ENCODE results near the gene ZC3H10.

The ZC3H10 gene

DNA sequence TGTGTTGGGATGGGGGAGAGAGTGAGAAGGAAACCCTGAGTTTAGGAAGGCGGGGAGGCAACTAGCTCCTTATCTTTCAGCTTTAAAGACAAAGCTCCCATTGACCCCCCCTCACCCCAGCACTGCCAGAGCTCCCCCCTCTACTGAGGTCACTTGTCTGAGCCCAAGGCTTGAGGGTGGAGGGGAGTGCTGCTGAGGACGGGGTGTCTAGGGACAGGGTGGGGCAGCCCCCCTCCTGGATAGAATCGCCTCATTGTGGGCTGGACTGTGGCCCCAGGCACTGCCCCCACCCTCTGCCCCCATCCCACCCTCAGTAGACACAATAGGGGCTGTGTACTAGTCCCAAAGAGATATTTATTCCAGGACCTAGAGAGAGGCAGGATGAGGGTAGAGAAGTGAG is 35.1 kb upstream of the ZC3H10 start:
- DNase-seq (ENCODE audit: low read depth) = no peak
- Histone ChIP-seq H3K4me3 (ENCODE audit: low read length) (no peak overlapping the region), H3K4me1 (ENCODE audit: control insufficient read depth, insufficient read depth, low read length) (peaks cover 16% of the 10 kb centered on the region), H3K36me3 (ENCODE audit: control insufficient read depth, insufficient read depth, low read length, severe bottlenecking) (no peaks in the 10 kb centered on the region), H3K9ac (ENCODE audit: low read length) (no peak overlapping the region), H3K27me3 (replicated peaks; ENCODE audit: control insufficient read depth, insufficient read depth, low read length) (peaks cover 25% of the 10 kb centered on the region), H3K9me3 (ENCODE audit: control insufficient read depth, low read length) (no peaks in the 10 kb centered on the region)

DNA sequence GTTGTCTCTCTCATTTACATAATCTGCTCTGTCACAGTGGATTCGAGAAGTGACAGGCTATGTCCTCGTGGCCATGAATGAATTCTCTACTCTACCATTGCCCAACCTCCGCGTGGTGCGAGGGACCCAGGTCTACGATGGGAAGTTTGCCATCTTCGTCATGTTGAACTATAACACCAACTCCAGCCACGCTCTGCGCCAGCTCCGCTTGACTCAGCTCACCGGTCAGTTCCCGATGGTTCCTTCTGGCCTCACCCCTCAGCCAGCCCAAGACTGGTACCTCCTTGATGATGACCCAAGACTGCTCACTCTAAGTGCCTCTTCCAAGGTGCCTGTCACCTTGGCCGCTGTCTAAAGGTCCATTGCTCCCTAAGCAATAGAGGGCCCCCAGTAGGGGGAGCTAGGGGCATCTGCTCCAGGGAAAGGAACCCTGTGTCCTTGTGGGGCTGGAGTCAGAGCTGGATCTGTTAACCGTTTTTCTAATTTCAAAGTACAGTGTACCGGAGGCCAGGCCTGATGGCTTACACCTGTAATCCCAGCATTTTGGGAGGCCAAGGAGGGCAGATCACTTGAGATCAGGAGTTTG is 33.0 kb upstream of the ZC3H10 start:
- Histone ChIP-seq H3K27me3 (replicated peaks; ENCODE audit: control insufficient read depth, insufficient read depth, low read length) (peaks cover 25% of the 10 kb centered on the region), H3K9ac (ENCODE audit: low read length) (no peak overlapping the region), H3K4me1 (ENCODE audit: control insufficient read depth, insufficient read depth, low read length) (peaks cover 4% of the 10 kb centered on the region), H3K36me3 (ENCODE audit: control insufficient read depth, insufficient read depth, low read length, severe bottlenecking) (no peaks in the 10 kb centered on the region), H3K4me3 (ENCODE audit: low read length) (no peak overlapping the region), H3K9me3 (ENCODE audit: control insufficient read depth, low read length) (no peaks in the 10 kb centered on the region)
- DNase-seq (ENCODE audit: low read depth) = no peak

DNA sequence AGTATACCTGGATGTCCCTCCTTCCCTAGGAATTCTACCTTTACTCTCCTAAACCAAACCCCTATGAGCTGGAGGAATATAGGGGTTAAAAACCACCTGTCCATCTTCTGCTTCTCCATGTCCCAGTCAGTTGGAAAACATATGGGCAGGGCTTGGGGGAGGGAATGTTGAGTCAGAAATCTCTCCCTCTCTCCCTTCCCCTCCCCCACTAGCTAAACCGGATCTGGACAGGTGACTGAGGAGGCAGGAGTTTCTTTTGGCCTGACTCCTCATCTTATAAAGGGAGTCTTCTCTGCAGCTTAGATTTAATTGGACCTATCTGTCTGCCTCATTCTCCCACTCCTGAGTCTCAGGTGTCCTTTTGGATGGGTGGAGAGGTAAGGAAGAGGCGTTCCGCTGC is 32.0 kb upstream of the ZC3H10 start:
- no peak for DNase-seq (ENCODE audit: low read depth)
- H3K9me3 ChIP-seq (ENCODE audit: control insufficient read depth, low read length) = no peaks in the 10 kb centered on the region
- no peaks in the 10 kb centered on the region for H3K4me1 ChIP-seq (ENCODE audit: control insufficient read depth, insufficient read depth, low read length)
- no peaks in the 10 kb centered on the region for H3K36me3 ChIP-seq (ENCODE audit: control insufficient read depth, insufficient read depth, low read length, severe bottlenecking)
- no peak overlapping the region for H3K9ac ChIP-seq (ENCODE audit: low read length)
- peaks cover 20% of the 10 kb centered on the region for H3K27me3 ChIP-seq (replicated peaks; ENCODE audit: control insufficient read depth, insufficient read depth, low read length)
- no peak overlapping the region for H3K4me3 ChIP-seq (ENCODE audit: low read length)

DNA sequence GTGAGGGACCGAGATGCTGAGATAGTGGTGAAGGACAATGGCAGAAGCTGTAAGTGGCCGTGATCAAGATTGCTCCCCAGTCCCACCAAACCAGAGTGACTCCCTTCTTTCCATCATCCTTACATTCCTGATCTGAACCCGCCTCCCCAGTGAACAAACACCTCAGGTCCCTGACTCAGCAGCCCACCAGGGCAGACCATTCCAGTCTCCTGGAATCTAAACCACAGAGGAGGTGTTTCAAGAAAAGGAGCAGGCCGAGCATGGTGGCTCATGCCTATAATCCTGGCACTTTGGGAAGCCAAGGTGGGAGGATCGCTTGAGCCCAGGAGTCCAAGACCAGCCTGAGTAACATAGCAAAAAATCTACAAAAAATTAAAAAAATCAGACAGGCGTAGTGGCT is 31.5 kb upstream of the ZC3H10 start:
- H3K36me3 ChIP-seq (ENCODE audit: control insufficient read depth, insufficient read depth, low read length, severe bottlenecking) = no peaks in the 10 kb centered on the region
- H3K4me3 ChIP-seq (ENCODE audit: low read length) = no peak overlapping the region
- H3K4me1 ChIP-seq (ENCODE audit: control insufficient read depth, insufficient read depth, low read length) = no peaks in the 10 kb centered on the region
- DNase-seq (ENCODE audit: low read depth) = no peak
- no peak overlapping the region for H3K9ac ChIP-seq (ENCODE audit: low read length)
- H3K9me3 ChIP-seq (ENCODE audit: control insufficient read depth, low read length) = no peaks in the 10 kb centered on the region
- peaks cover 18% of the 10 kb centered on the region for H3K27me3 ChIP-seq (replicated peaks; ENCODE audit: control insufficient read depth, insufficient read depth, low read length)

DNA sequence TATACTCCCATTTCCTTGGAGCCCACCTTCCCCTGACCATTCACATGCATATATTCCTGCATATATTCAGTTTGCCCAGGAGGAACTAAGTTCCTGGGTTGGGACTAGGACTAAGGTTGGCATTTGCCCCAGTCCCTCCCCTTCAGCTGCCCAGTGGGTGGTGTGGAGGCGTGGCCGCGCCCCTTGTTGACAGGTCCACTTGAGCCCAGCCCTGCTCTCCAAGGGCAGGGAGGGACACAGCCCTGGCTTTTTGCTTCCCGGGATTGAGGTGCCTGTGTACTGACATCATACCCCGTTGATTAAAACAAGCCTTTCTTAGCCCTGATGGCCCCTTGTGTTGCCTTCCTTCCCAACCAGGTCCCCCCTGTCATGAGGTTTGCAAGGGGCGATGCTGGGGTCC is 30.8 kb upstream of the ZC3H10 start:
- no peak overlapping the region for H3K4me3 ChIP-seq (ENCODE audit: low read length)
- no peaks in the 10 kb centered on the region for H3K9me3 ChIP-seq (ENCODE audit: control insufficient read depth, low read length)
- H3K36me3 ChIP-seq (ENCODE audit: control insufficient read depth, insufficient read depth, low read length, severe bottlenecking) = no peaks in the 10 kb centered on the region
- no peak for DNase-seq (ENCODE audit: low read depth)
- H3K4me1 ChIP-seq (ENCODE audit: control insufficient read depth, insufficient read depth, low read length) = no peaks in the 10 kb centered on the region
- peaks cover 13% of the 10 kb centered on the region for H3K27me3 ChIP-seq (replicated peaks; ENCODE audit: control insufficient read depth, insufficient read depth, low read length)
- H3K9ac ChIP-seq (ENCODE audit: low read length) = no peak overlapping the region

DNA sequence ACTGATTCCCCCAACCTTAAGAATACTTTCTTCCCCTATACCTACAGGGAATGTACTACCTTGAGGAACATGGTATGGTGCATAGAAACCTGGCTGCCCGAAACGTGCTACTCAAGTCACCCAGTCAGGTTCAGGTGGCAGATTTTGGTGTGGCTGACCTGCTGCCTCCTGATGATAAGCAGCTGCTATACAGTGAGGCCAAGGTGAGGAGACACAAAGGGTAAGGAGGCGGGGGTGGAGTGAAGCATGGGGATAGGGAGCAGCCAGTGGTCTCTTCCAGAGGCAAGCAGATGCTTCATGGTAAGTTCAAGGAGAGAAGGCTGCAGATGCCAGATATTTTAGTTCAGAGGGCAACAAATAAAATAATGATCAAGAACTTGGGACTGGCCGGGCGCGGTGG is 20.3 kb upstream of the ZC3H10 start:
- no peak overlapping the region for H3K4me3 ChIP-seq (ENCODE audit: low read length)
- DNase-seq (ENCODE audit: low read depth) = no peak
- H3K4me1 ChIP-seq (ENCODE audit: control insufficient read depth, insufficient read depth, low read length) = no peaks in the 10 kb centered on the region
- H3K9me3 ChIP-seq (ENCODE audit: control insufficient read depth, low read length) = peaks cover 6% of the 10 kb centered on the region
- H3K9ac ChIP-seq (ENCODE audit: low read length) = no peak overlapping the region
- peaks cover 44% of the 10 kb centered on the region for H3K27me3 ChIP-seq (replicated peaks; ENCODE audit: control insufficient read depth, insufficient read depth, low read length)
- H3K36me3 ChIP-seq (ENCODE audit: control insufficient read depth, insufficient read depth, low read length, severe bottlenecking) = no peaks in the 10 kb centered on the region

DNA sequence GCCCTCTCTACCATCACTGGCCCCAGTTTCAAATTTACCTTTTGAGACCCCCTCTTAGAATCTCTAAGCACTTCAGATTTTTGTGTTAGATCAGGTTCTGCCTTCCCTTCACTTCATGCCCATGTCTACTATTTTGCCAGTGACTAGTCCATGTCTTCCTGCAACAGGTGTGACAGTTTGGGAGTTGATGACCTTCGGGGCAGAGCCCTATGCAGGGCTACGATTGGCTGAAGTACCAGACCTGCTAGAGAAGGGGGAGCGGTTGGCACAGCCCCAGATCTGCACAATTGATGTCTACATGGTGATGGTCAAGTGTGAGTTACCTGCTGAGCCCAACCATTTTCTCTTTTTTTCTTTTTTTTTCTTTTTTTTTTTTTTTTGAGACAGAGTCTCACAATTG is 19.5 kb upstream of the ZC3H10 start:
- H3K9me3 ChIP-seq (ENCODE audit: control insufficient read depth, low read length) = no peaks in the 10 kb centered on the region
- DNase-seq (ENCODE audit: low read depth) = no peak
- H3K36me3 ChIP-seq (ENCODE audit: control insufficient read depth, insufficient read depth, low read length, severe bottlenecking) = no peaks in the 10 kb centered on the region
- peaks cover 35% of the 10 kb centered on the region for H3K27me3 ChIP-seq (replicated peaks; ENCODE audit: control insufficient read depth, insufficient read depth, low read length)
- peaks cover 5% of the 10 kb centered on the region for H3K4me1 ChIP-seq (ENCODE audit: control insufficient read depth, insufficient read depth, low read length)
- H3K9ac ChIP-seq (ENCODE audit: low read length) = no peak overlapping the region
- H3K4me3 ChIP-seq (ENCODE audit: low read length) = no peak overlapping the region

DNA sequence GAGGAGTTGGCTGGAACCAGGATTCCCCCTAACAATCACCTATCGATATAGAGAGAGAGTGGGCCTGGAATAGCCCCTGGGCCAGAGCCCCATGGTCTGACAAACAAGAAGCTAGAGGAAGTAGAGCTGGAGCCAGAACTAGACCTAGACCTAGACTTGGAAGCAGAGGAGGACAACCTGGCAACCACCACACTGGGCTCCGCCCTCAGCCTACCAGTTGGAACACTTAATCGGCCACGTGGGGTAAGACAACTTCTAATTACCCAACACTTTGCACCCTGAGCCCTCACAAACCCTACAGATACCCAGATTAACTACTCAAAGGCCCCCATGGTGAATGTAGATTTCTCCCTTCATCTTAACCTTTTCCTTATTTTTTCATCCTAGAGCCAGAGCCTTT is 18.3 kb upstream of the ZC3H10 start:
- Histone ChIP-seq H3K4me3 (ENCODE audit: low read length) (no peak overlapping the region), H3K4me1 (ENCODE audit: control insufficient read depth, insufficient read depth, low read length) (peaks cover 7% of the 10 kb centered on the region), H3K9ac (ENCODE audit: low read length) (no peak overlapping the region), H3K36me3 (ENCODE audit: control insufficient read depth, insufficient read depth, low read length, severe bottlenecking) (no peaks in the 10 kb centered on the region), H3K9me3 (ENCODE audit: control insufficient read depth, low read length) (no peaks in the 10 kb centered on the region), H3K27me3 (replicated peaks; ENCODE audit: control insufficient read depth, insufficient read depth, low read length) (peaks cover 29% of the 10 kb centered on the region)
- no peak for DNase-seq (ENCODE audit: low read depth)

DNA sequence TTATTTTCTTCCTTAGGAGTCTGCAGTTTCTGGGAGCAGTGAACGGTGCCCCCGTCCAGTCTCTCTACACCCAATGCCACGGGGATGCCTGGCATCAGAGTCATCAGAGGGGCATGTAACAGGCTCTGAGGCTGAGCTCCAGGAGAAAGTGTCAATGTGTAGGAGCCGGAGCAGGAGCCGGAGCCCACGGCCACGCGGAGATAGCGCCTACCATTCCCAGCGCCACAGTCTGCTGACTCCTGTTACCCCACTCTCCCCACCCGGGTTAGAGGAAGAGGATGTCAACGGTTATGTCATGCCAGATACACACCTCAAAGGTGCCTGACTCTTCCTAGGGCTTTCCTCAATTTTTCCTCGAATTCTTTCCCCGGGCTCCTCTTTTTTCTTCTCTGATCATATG is 17.0 kb upstream of the ZC3H10 start:
- H3K36me3 ChIP-seq (ENCODE audit: control insufficient read depth, insufficient read depth, low read length, severe bottlenecking) = no peaks in the 10 kb centered on the region
- peaks cover 18% of the 10 kb centered on the region for H3K27me3 ChIP-seq (replicated peaks; ENCODE audit: control insufficient read depth, insufficient read depth, low read length)
- H3K4me1 ChIP-seq (ENCODE audit: control insufficient read depth, insufficient read depth, low read length) = peaks cover 17% of the 10 kb centered on the region
- H3K9ac ChIP-seq (ENCODE audit: low read length) = no peak overlapping the region
- no peak overlapping the region for H3K4me3 ChIP-seq (ENCODE audit: low read length)
- H3K9me3 ChIP-seq (ENCODE audit: control insufficient read depth, low read length) = no peaks in the 10 kb centered on the region
- no peak for DNase-seq (ENCODE audit: low read depth)

DNA sequence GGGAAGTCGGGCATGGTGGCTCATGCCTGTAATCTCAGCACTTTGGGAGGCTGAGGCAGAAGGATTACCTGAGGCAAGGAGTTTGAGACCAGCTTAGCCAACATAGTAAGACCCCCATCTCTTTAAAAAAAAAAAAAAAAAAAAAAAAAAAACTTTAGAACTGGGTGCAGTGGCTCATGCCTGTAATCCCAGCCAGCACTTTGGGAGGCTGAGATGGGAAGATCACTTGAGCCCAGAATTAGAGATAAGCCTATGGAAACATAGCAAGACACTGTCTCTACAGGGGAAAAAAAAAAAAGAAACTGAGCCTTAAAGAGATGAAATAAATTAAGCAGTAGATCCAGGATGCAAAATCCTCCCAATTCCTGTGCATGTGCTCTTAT is 15.4 kb upstream of the ZC3H10 start:
- DNase-seq (ENCODE audit: low read depth) = no peak
- Histone ChIP-seq H3K4me1 (ENCODE audit: control insufficient read depth, insufficient read depth, low read length) (peaks cover 24% of the 10 kb centered on the region), H3K4me3 (ENCODE audit: low read length) (no peak overlapping the region), H3K9me3 (ENCODE audit: control insufficient read depth, low read length) (no peaks in the 10 kb centered on the region), H3K36me3 (ENCODE audit: control insufficient read depth, insufficient read depth, low read length, severe bottlenecking) (peaks cover 11% of the 10 kb centered on the region), H3K27me3 (replicated peaks; ENCODE audit: control insufficient read depth, insufficient read depth, low read length) (peaks cover 2% of the 10 kb centered on the region), H3K9ac (ENCODE audit: low read length) (no peak overlapping the region)

DNA sequence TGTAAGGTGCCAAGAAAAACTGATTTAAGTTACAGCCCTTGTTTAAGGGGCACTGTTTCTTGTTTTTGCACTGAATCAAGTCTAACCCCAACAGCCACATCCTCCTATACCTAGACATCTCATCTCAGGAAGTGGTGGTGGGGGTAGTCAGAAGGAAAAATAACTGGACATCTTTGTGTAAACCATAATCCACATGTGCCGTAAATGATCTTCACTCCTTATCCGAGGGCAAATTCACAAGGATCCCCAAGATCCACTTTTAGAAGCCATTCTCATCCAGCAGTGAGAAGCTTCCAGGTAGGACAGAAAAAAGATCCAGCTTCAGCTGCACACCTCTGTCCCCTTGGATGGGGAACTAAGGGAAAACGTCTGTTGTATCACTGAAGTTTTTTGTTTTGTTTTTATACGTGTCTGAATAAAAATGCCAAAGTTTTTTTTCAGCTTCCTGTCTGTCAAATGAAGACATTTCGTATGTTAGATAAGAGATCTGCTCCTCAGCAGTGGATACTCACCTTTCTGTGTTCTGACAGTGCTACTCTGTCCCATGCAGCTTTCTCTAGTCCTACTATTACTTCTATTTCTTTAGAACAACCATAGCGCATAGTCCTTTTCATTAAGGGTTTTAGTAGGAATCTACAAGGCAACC is 14.9 kb upstream of the ZC3H10 start:
- DNase-seq (ENCODE audit: low read depth) = no peak
- H3K9ac ChIP-seq (ENCODE audit: low read length) = peak overlapping the region; percentile 96
- H3K9me3 ChIP-seq (ENCODE audit: control insufficient read depth, low read length) = no peaks in the 10 kb centered on the region
- H3K27me3 ChIP-seq (replicated peaks; ENCODE audit: control insufficient read depth, insufficient read depth, low read length) = no peaks in the 10 kb centered on the region
- peaks cover 24% of the 10 kb centered on the region for H3K4me1 ChIP-seq (ENCODE audit: control insufficient read depth, insufficient read depth, low read length)
- H3K36me3 ChIP-seq (ENCODE audit: control insufficient read depth, insufficient read depth, low read length, severe bottlenecking) = peaks cover 16% of the 10 kb centered on the region
- H3K4me3 ChIP-seq (ENCODE audit: low read length) = peak overlapping the region; percentile 97

DNA sequence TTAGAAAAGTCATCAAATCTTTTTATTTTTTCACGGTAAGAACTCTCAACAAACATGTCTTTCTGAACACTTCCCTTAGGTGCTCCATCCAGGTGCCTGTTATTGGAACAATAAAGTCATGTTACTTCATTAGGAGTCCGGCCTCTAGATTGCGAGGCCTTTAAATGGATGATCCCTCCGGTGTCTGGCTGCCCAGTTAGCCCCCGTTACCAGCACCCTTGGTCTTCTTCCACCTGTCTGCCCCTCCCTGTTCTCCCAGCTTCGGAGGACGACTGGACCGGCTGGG is 14.3 kb upstream of the ZC3H10 start:
- no peak for DNase-seq (ENCODE audit: low read depth)
- Histone ChIP-seq H3K27me3 (replicated peaks; ENCODE audit: control insufficient read depth, insufficient read depth, low read length) (no peaks in the 10 kb centered on the region), H3K4me1 (ENCODE audit: control insufficient read depth, insufficient read depth, low read length) (peaks cover 24% of the 10 kb centered on the region), H3K9ac (ENCODE audit: low read length) (peak overlapping the region; percentile 96), H3K4me3 (ENCODE audit: low read length) (peak overlapping the region; percentile 97), H3K36me3 (ENCODE audit: control insufficient read depth, insufficient read depth, low read length, severe bottlenecking) (peaks cover 21% of the 10 kb centered on the region), H3K9me3 (ENCODE audit: control insufficient read depth, low read length) (no peaks in the 10 kb centered on the region)

Measured in adipocyte (in vitro differentiated cells).